IPS DF 6.9 (cell line): Measurements from ENCODE around the gene SREK1IP1.

ENCODE experiments used
- DNase-seq: peaks from one replicate; pipeline ENCODE4 v3.0.0-alpha.2; 2013; ENCODE audit warnings: low read depth, low spot score
- H3K27ac ChIP-seq: one replicate; pipeline ENCODE4 v1.5.1; 2013; ENCODE audit warnings: low read length, control low read depth
- H3K27me3 ChIP-seq: 2 replicates; pipeline ENCODE4 v1.6.1; 2013; ENCODE audit warnings: mild to moderate bottlenecking, low read length; ENCODE audit not compliant: control insufficient read depth, insufficient read depth
- H3K36me3 ChIP-seq: 2 replicates; pipeline ENCODE4 v1.6.1; 2013; ENCODE audit warnings: low read length; ENCODE audit not compliant: control insufficient read depth, insufficient read depth
- H3K4me1 ChIP-seq: 2 replicates; pipeline ENCODE4 v1.6.1; 2013; ENCODE audit warnings: low read length; ENCODE audit not compliant: control insufficient read depth, insufficient read depth
- H3K4me3 ChIP-seq: 2 replicates; pipeline ENCODE4 v1.5.1; 2013; ENCODE audit warnings: mild to moderate bottlenecking, low read length
- H3K9me3 ChIP-seq: 2 replicates; pipeline ENCODE4 v1.6.1; 2013; ENCODE audit warnings: low read length, inconsistent platforms; ENCODE audit not compliant: control insufficient read depth, insufficient read depth
- WGBS: extraction: QIAGEN DNeasy Blood & Tissue Kit; methylation state at CpG from one replicate; pipeline ENCODE4 v1.1.7; 2013; ENCODE audit warnings: mixed read lengths, missing lambda C conversion rate; ENCODE audit not compliant: insufficient read length, insufficient coverage; 5-methylcytosine and 5-hydroxymethylcytosine counted together

Gene SREK1IP1

GRCh38 chr5:64765804-64766504 is 2.5 kb downstream of the SREK1IP1 start:
- DNase-seq, result no peak
- H3K27ac ChIP-seq, result no peak overlapping the region
- whole genome bisulfite sequencing, result no CpG with 5 or more reads among the region's 2 CpGs

GRCh38 chr5:64763948-64764503 is 4.5 kb downstream of the SREK1IP1 start:
- Histone ChIP-seq H3K27me3 (no peaks in the 10 kb centered on the region), H3K36me3 (no peaks in the 10 kb centered on the region), H3K9me3 (no peaks in the 10 kb centered on the region), H3K4me3 (no peak overlapping the region), H3K4me1 (no peaks in the 10 kb centered on the region; the same call in 1 of the 2 replicates), H3K27ac (no peak overlapping the region)
- DNase-seq, result no peak
- WGBS, result no CpG with 5 or more reads among the region's 4 CpGs

More at GRCh38 chr5:64765804-64766504, 2.5 kb downstream of the SREK1IP1 start:
- Histone ChIP-seq H3K4me1 (no peaks in the 10 kb centered on the region; the same call in 1 of the 2 replicates), H3K4me3 (no peak overlapping the region), H3K27me3 (no peaks in the 10 kb centered on the region), H3K36me3 (no peaks in the 10 kb centered on the region), H3K9me3 (no peaks in the 10 kb centered on the region)

- no peaks in the 10 kb centered on the region for H3K9me3 ChIP-seq
- H3K4me3 ChIP-seq, result no peak overlapping the region
- no peaks in the 10 kb centered on the region for H3K27me3 ChIP-seq
- no peaks in the 10 kb centered on the region for H3K36me3 ChIP-seq
- WGBS, result 100% methylated on average over 3 of the region's 4 CpGs
- no peaks in the 10 kb centered on the region for H3K4me1 ChIP-seq
- H3K27ac ChIP-seq, result no peak overlapping the region
- DNase-seq, result no peak
Observed at GRCh38 chr5:64759960-64760660, 8.4 kb downstream of the SREK1IP1 start.

- Histone ChIP-seq H3K36me3 (no peaks in the 10 kb centered on the region), H3K4me3 (no peak overlapping the region), H3K27ac (no peak overlapping the region), H3K9me3 (no peaks in the 10 kb centered on the region), H3K4me1 (no peaks in the 10 kb centered on the region), H3K27me3 (no peaks in the 10 kb centered on the region)
- WGBS, result no CpG with 5 or more reads among the region's 3 CpGs
- DNase-seq, result no peak
Observed at GRCh38 chr5:64758901-64759300, 9.6 kb downstream of the SREK1IP1 start.

- Histone ChIP-seq H3K4me1 (no peaks in the 10 kb centered on the region), H3K4me3 (no peak overlapping the region), H3K9me3 (no peaks in the 10 kb centered on the region), H3K27ac (no peak overlapping the region), H3K36me3 (no peaks in the 10 kb centered on the region), H3K27me3 (no peaks in the 10 kb centered on the region)
- WGBS, result no CpG with 5 or more reads among the region's 2 CpGs
- no peak for DNase-seq
Observed at GRCh38 chr5:64754066-64754465, 14.4 kb downstream of the SREK1IP1 start.

GRCh38 chr5:64749385-64749784 is 19.1 kb downstream of the SREK1IP1 start:
- no CpG with 5 or more reads among the region's 4 CpGs for WGBS
- no peaks in the 10 kb centered on the region for H3K36me3 ChIP-seq
- H3K9me3 ChIP-seq, result no peaks in the 10 kb centered on the region
- H3K27ac ChIP-seq, result no peak overlapping the region
- no peak for DNase-seq
- H3K4me1 ChIP-seq, result no peaks in the 10 kb centered on the region
- no peaks in the 10 kb centered on the region for H3K27me3 ChIP-seq
- no peak overlapping the region for H3K4me3 ChIP-seq

- no peak overlapping the region for H3K27ac ChIP-seq
- H3K27me3 ChIP-seq, result no peaks in the 10 kb centered on the region
- no peaks in the 10 kb centered on the region for H3K4me1 ChIP-seq
- no peaks in the 10 kb centered on the region for H3K36me3 ChIP-seq
- DNase-seq, result no peak
- H3K9me3 ChIP-seq, result no peaks in the 10 kb centered on the region
- no CpG with 5 or more reads among the region's 1 CpG for WGBS
- no peak overlapping the region for H3K4me3 ChIP-seq
Observed at GRCh38 chr5:64746446-64746845, 22.0 kb downstream of the SREK1IP1 start.

GRCh38 chr5:64744914-64745313 is 23.6 kb downstream of the SREK1IP1 start:
- no peak overlapping the region for H3K4me3 ChIP-seq
- H3K27me3 ChIP-seq, result no peaks in the 10 kb centered on the region
- H3K27ac ChIP-seq, result no peak overlapping the region
- WGBS, result no CpG with 5 or more reads among the region's 1 CpG
- H3K36me3 ChIP-seq, result no peaks in the 10 kb centered on the region; the same call in 1 of the 2 replicates
- DNase-seq, result no peak
- no peaks in the 10 kb centered on the region for H3K9me3 ChIP-seq
- H3K4me1 ChIP-seq, result no peaks in the 10 kb centered on the region

GRCh38 chr5:64742821-64743220 is 25.7 kb downstream of the SREK1IP1 start:
- no peaks in the 10 kb centered on the region for H3K27me3 ChIP-seq
- H3K4me1 ChIP-seq, result no peaks in the 10 kb centered on the region
- H3K4me3 ChIP-seq, result no peak overlapping the region
- H3K36me3 ChIP-seq, result no peaks in the 10 kb centered on the region; the same call in 1 of the 2 replicates
- no peaks in the 10 kb centered on the region for H3K9me3 ChIP-seq
- DNase-seq, result no peak
- no peak overlapping the region for H3K27ac ChIP-seq

GRCh38 chr5:64742411-64742810 is 26.1 kb downstream of the SREK1IP1 start:
- no peaks in the 10 kb centered on the region for H3K9me3 ChIP-seq
- no peaks in the 10 kb centered on the region; the same call in 1 of the 2 replicates for H3K36me3 ChIP-seq
- no peak overlapping the region for H3K27ac ChIP-seq
- H3K4me3 ChIP-seq, result no peak overlapping the region
- DNase-seq, result no peak
- H3K4me1 ChIP-seq, result no peaks in the 10 kb centered on the region
- H3K27me3 ChIP-seq, result no peaks in the 10 kb centered on the region
- no CpG with 5 or more reads among the region's 1 CpG for WGBS
